ENCODE results near the gene ODC1.

- TF ChIP-seq IKZF3 (tag by site-specific recombination; IDR thresholded peaks at IDR 0.05) (no peak), ZNF747 (tag by site-specific recombination; IDR thresholded peaks at IDR 0.05) (no peak)
- TF ChIP-seq, protein P1, sequence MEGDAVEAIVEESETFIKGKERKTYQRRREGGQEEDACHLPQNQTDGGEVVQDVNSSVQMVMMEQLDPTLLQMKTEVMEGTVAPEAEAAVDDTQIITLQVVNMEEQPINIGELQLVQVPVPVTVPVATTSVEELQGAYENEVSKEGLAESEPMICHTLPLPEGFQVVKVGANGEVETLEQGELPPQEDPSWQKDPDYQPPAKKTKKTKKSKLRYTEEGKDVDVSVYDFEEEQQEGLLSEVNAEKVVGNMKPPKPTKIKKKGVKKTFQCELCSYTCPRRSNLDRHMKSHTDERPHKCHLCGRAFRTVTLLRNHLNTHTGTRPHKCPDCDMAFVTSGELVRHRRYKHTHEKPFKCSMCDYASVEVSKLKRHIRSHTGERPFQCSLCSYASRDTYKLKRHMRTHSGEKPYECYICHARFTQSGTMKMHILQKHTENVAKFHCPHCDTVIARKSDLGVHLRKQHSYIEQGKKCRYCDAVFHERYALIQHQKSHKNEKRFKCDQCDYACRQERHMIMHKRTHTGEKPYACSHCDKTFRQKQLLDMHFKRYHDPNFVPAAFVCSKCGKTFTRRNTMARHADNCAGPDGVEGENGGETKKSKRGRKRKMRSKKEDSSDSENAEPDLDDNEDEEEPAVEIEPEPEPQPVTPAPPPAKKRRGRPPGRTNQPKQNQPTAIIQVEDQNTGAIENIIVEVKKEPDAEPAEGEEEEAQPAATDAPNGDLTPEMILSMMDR (tag by site-specific recombination; IDR thresholded peaks at IDR 0.05): no peak
Measured at GRCh38 chr2:10428355-10428754, 19.8 kb downstream of the ODC1 start.
